H54 (cell line): ENCODE data around the gene SLC17A6.

Experiments used
- DNase-seq: peaks from one replicate; pipeline ENCODE4 v3.0.0; 2011; ENCODE audit warnings: low spot score, mixed read lengths; ENCODE audit not compliant: insufficient read length
- FAIRE-seq: peaks from 3 replicates; lab custom pipeline; 2011; peaks lifted over from hg19 to GRCh38; lab: Jason Lieb, UNC
- POLR2A ChIP-seq: IDR thresholded peaks from 2 replicates; pipeline ENCODE4 v1.6.1; 2011; ENCODE audit warnings: low read depth, mild to moderate bottlenecking, low read length

The SLC17A6 gene

GRCh38 chr11:22346282-22346681 is 8.1 kb downstream of the SLC17A6 start:
- TF ChIP-seq POLR2A = no peak
- FAIRE-seq (no peak), DNase-seq (no peak)

GRCh38 chr11:22347857-22348487 is 9.8 kb downstream of the SLC17A6 start:
- DNase-seq = no peak
- FAIRE-seq = no peak
- TF ChIP-seq POLR2A = no peak

GRCh38 chr11:22349491-22349890 is 11.3 kb downstream of the SLC17A6 start:
- DNase-seq (no peak), FAIRE-seq (no peak)
- no peak for TF ChIP-seq POLR2A

GRCh38 chr11:22359295-22359694 is 21.1 kb downstream of the SLC17A6 start:
- DNase-seq (no peak), FAIRE-seq (no peak)
- TF ChIP-seq POLR2A = no peak

- TF ChIP-seq POLR2A = no peak
- DNase-seq (no peak), FAIRE-seq (no peak)
These were observed 33.0 kb downstream of the SLC17A6 start for GRCh38 chr11:22371160-22371559.

- DNase-seq (no peak), FAIRE-seq (no peak)
- TF ChIP-seq POLR2A = no peak
These were observed 48.9 kb downstream of the SLC17A6 start for GRCh38 chr11:22387126-22387525.

GRCh38 chr11:22389526-22390282 is 51.5 kb downstream of the SLC17A6 start:
- DNase-seq (no peak), FAIRE-seq (no peak)
- TF ChIP-seq POLR2A = no peak

GRCh38 chr11:22390283-22390655 is 52.1 kb downstream of the SLC17A6 start:
- DNase-seq (no peak), FAIRE-seq (no peak)
- no peak for TF ChIP-seq POLR2A

GRCh38 chr11:22392561-22392960 is 54.4 kb downstream of the SLC17A6 start:
- FAIRE-seq (no peak), DNase-seq (no peak)
- TF ChIP-seq POLR2A = no peak

GRCh38 chr11:22405377-22405776 is 67.2 kb downstream of the SLC17A6 start:
- no peak for TF ChIP-seq POLR2A
- FAIRE-seq (no peak), DNase-seq (no peak)

- no peak for TF ChIP-seq POLR2A
- DNase-seq = no peak
- FAIRE-seq = no peak
These were observed 69.1 kb downstream of the SLC17A6 start for GRCh38 chr11:22407267-22407666.

GRCh38 chr11:22407921-22408320 is 69.7 kb downstream of the SLC17A6 start:
- FAIRE-seq (no peak), DNase-seq (no peak)
- no peak for TF ChIP-seq POLR2A

- FAIRE-seq (no peak), DNase-seq (no peak)
- no peak for TF ChIP-seq POLR2A
These were observed 77.3 kb downstream of the SLC17A6 start for GRCh38 chr11:22415476-22415875.

GRCh38 chr11:22416462-22416861 is 78.3 kb downstream of the SLC17A6 start:
- TF ChIP-seq POLR2A = no peak
- no peak for FAIRE-seq
- DNase-seq = no peak

- DNase-seq (no peak), FAIRE-seq (no peak)
- no peak for TF ChIP-seq POLR2A
These were observed 88.7 kb downstream of the SLC17A6 start for GRCh38 chr11:22426915-22427314.
